Common myeloid progenitor, CD34-positive (primary cell): Measurements from ENCODE around the gene SH2D3C.

Experiments
- CTCF ChIA-PET: fragments of 350-600 bp; sonication (Branson Sonifier 250); formaldehyde crosslinking; loops from one replicate; lab custom pipeline; 2021; ENCODE audit warnings: antibody characterized with exemption; lab: Charles Lee
- POLR2A ChIA-PET: fragments of 350-600 bp; sonication (Branson Sonifier 250); formaldehyde crosslinking; loops from one replicate; lab custom pipeline; 2021; ENCODE audit warnings: antibody characterized with exemption; lab: Charles Lee
- DNase-seq, 3 donors: peaks; one replicate each; pipeline versions ENCODE4 v3.0.0 to v3.0.0-alpha.2; 2013
- H3K27ac ChIP-seq, 2 experiments: 1 replicate in 1 of 2; 2 replicates in 1 of 2; pipeline ENCODE4 v1.7.0; 2013; ENCODE audit warnings: inconsistent platforms in 2 of 2, low read length in 2 of 2, mild to moderate bottlenecking in 2 of 2, low read depth in 1 of 2, moderate library complexity in 1 of 2; ENCODE audit not compliant: severe bottlenecking in 2 of 2, insufficient read depth in 1 of 2, poor library complexity in 1 of 2
- H3K27me3 ChIP-seq, 5 experiments: replicated peaks in 2 of 5; 1 replicate in 3 of 5; 2 replicates in 2 of 5; pipeline versions ENCODE4 v1.6.1 to v1.7.0; 2013; ENCODE audit warnings: low read length in 4 of 5, mild to moderate bottlenecking in 2 of 5, moderate library complexity in 2 of 5, inconsistent platforms in 1 of 5; ENCODE audit not compliant: insufficient read depth in 5 of 5, control insufficient read depth in 4 of 5
- H3K36me3 ChIP-seq, 4 experiments: 1 replicate in 2 of 4; 2 replicates in 2 of 4; pipeline versions ENCODE4 v1.6.1 to v1.7.0; 2013; ENCODE audit warnings: low read length in 3 of 4, control low read depth in 1 of 4, mild to moderate bottlenecking in 1 of 4; ENCODE audit not compliant: control insufficient read depth in 4 of 4, insufficient read depth in 4 of 4
- H3K4me1 ChIP-seq, 4 experiments: 1 replicate in 3 of 4; 2 replicates in 1 of 4; pipeline versions ENCODE4 v1.6.1 to v1.7.1; 2013; ENCODE audit warnings: low read length in 3 of 4, mild to moderate bottlenecking in 3 of 4, control low read depth in 1 of 4, inconsistent platforms in 1 of 4, moderate library complexity in 1 of 4; ENCODE audit not compliant: control insufficient read depth in 4 of 4, insufficient read depth in 4 of 4; ENCODE audit errors: control extremely low read depth in 1 of 4
- H3K4me3 ChIP-seq, 7 experiments: 1 replicate in 4 of 7; 2 replicates in 3 of 7; pipeline versions ENCODE4 v1.5.1 to v1.7.0; 2013; ENCODE audit warnings: mild to moderate bottlenecking in 7 of 7, low read length in 6 of 7, moderate library complexity in 6 of 7, inconsistent platforms in 2 of 7, low read depth in 2 of 7, control low read depth in 1 of 7; ENCODE audit not compliant: insufficient read depth in 4 of 7, control insufficient read depth in 1 of 7; ENCODE audit errors: extremely low read depth in 1 of 7
- H3K9me3 ChIP-seq, 5 experiments: 1 replicate in 4 of 5; 2 replicates in 1 of 5; pipeline versions ENCODE4 v1.6.1 to v1.7.1; 2013; ENCODE audit warnings: low read length in 4 of 5, mild to moderate bottlenecking in 2 of 5, inconsistent platforms in 1 of 5, low read depth in 1 of 5, moderate library complexity in 1 of 5; ENCODE audit not compliant: control insufficient read depth in 4 of 5, insufficient read depth in 2 of 5; ENCODE audit errors: control extremely low read depth in 1 of 5
- WGBS: methylation state at CpG from one replicate; pipeline ENCODE4 v1.1.5; 2013; ENCODE audit not compliant: insufficient coverage; 5-methylcytosine and 5-hydroxymethylcytosine counted together

Gene SH2D3C

GRCh38 chr9:127697575-127697974 is 80.9 kb downstream of the SH2D3C start:
- no peaks in the 10 kb centered on the region for H3K9me3 ChIP-seq
- CTCF ChIA-PET: interaction anchor here (1.1 kb wide), 1 partner anchor 13 kb away, joined by 3 read pairs; no protein-coding TSS in a partner anchor
- H3K27ac ChIP-seq: no peak overlapping the region
- H3K4me1 ChIP-seq: peaks cover 0 to 6% (median 5%) of the 10 kb centered on the region in 4 experiments
- POLR2A ChIA-PET: no interaction called here
- WGBS: 97% methylated on average over 3 of the region's 5 CpGs
- H3K27me3 ChIP-seq: no peaks in the 10 kb centered on the region
- H3K36me3 ChIP-seq: no peaks in the 10 kb centered on the region
- H3K4me3 ChIP-seq: no peak overlapping the region
- no peak for DNase-seq

GRCh38 chr9:127694890-127695720 is 83.4 kb downstream of the SH2D3C start:
- CTCF ChIA-PET: interaction anchor here (1.4 kb wide), 1 partner anchor 9 kb away, joined by 3 read pairs; no protein-coding TSS in a partner anchor
- DNase-seq: no peak
- peaks cover 0 to 6% (median 5%) of the 10 kb centered on the region in 4 experiments for H3K4me1 ChIP-seq
- H3K9me3 ChIP-seq: no peaks in the 10 kb centered on the region
- POLR2A ChIA-PET: no interaction called here
- H3K36me3 ChIP-seq: peaks cover 0 to 1% (median 0%) of the 10 kb centered on the region in 4 experiments
- no peak overlapping the region for H3K4me3 ChIP-seq
- H3K27me3 ChIP-seq: no peaks in the 10 kb centered on the region
- 90% methylated on average over 6 of the region's 9 CpGs for WGBS
- H3K27ac ChIP-seq: no peak overlapping the region

GRCh38 chr9:127693697-127694096 is 84.8 kb downstream of the SH2D3C start:
- Histone ChIP-seq H3K27me3 (no peaks in the 10 kb centered on the region), H3K27ac (no peak overlapping the region), H3K9me3 (no peaks in the 10 kb centered on the region), H3K4me3 (no peak overlapping the region), H3K36me3 (peaks cover 0 to 3% (median 0%) of the 10 kb centered on the region in 4 experiments), H3K4me1 (peaks cover 0 to under 1% (median 0%) of the 10 kb centered on the region in 4 experiments)
- 100% methylated on average over 1 of the region's 4 CpGs for WGBS
- ChIA-PET CTCF (no interaction called here), POLR2A (no interaction called here)
- no peak for DNase-seq

- ChIA-PET POLR2A (no interaction called here), CTCF (no interaction called here)
- Histone ChIP-seq H3K27ac (no peak overlapping the region), H3K4me3 (no peak overlapping the region), H3K36me3 (peaks cover 0 to 3% (median 0%) of the 10 kb centered on the region in 4 experiments), H3K9me3 (no peaks in the 10 kb centered on the region), H3K27me3 (no peaks in the 10 kb centered on the region), H3K4me1 (no peaks in the 10 kb centered on the region)
- no peak for DNase-seq
- 94% methylated on average over 9 of the region's 10 CpGs for WGBS
Observed at GRCh38 chr9:127693143-127693542, 85.3 kb downstream of the SH2D3C start.

GRCh38 chr9:127692071-127692470 is 86.4 kb downstream of the SH2D3C start:
- Histone ChIP-seq H3K27ac (no peak overlapping the region), H3K4me3 (no peak overlapping the region), H3K36me3 (peaks cover 0 to 3% (median 0%) of the 10 kb centered on the region in 4 experiments), H3K9me3 (no peaks in the 10 kb centered on the region), H3K4me1 (no peaks in the 10 kb centered on the region), H3K27me3 (no peaks in the 10 kb centered on the region)
- ChIA-PET POLR2A (interaction anchor here (0.7 kb wide), 1 partner anchor 22 kb away, joined by 3 read pairs; no protein-coding TSS in a partner anchor), CTCF (no interaction called here)
- no peak for DNase-seq
- 95% methylated on average over 17 of the region's 20 CpGs for WGBS

GRCh38 chr9:127690735-127691134 is 87.7 kb downstream of the SH2D3C start:
- Histone ChIP-seq H3K27me3 (no peaks in the 10 kb centered on the region), H3K4me1 (no peaks in the 10 kb centered on the region), H3K9me3 (no peaks in the 10 kb centered on the region), H3K4me3 (no peak overlapping the region), H3K27ac (no peak overlapping the region), H3K36me3 (peaks cover 0 to 6% (median 0%) of the 10 kb centered on the region in 4 experiments)
- DNase-seq: no peak
- ChIA-PET POLR2A (interaction anchor here (0.7 kb wide), 1 partner anchor 11 kb away, joined by 3 read pairs; no protein-coding TSS in a partner anchor), CTCF (no interaction called here)
- 98% methylated on average over 7 of the region's 10 CpGs for WGBS
